ENCODE measurements around the gene CTNNA3.
"Not testable (repeated sequence)": the region's sequence is repeated elsewhere in the genome, so short reads cannot be mapped to it uniquely, and the experiment has no call there.

Gene CTNNA3

GRCh38 chr10:67246066-67246555, 449.9 kb downstream of the CTNNA3 start:
- no peak for DNase-seq (ENCODE audit: low read depth)

GRCh38 chr10:67242528-67242927, 453.5 kb downstream of the CTNNA3 start:
- DNase-seq (ENCODE audit: low read depth) = no peak

GRCh38 chr10:67241451-67241850, 454.5 kb downstream of the CTNNA3 start:
- DNase-seq (ENCODE audit: low read depth) = no peak

- no peak for DNase-seq (ENCODE audit: low read depth)
Observed at GRCh38 chr10:67239864-67240497, 456.0 kb downstream of the CTNNA3 start.

GRCh38 chr10:67230680-67231500, 465.1 kb downstream of the CTNNA3 start:
- not testable (repeated sequence) for DNase-seq (ENCODE audit: low read depth)

GRCh38 chr10:67225226-67225625, 470.8 kb downstream of the CTNNA3 start:
- DNase-seq (ENCODE audit: low read depth) = no peak

- DNase-seq (ENCODE audit: low read depth) = no peak
Observed at GRCh38 chr10:67224553-67224952, 471.4 kb downstream of the CTNNA3 start.

- DNase-seq (ENCODE audit: low read depth) = no peak
Observed at GRCh38 chr10:67222934-67223333, 473.1 kb downstream of the CTNNA3 start.

GRCh38 chr10:67221939-67222494, 474.0 kb downstream of the CTNNA3 start:
- no peak for DNase-seq (ENCODE audit: low read depth)

- DNase-seq (ENCODE audit: low read depth) = no peak
Observed at GRCh38 chr10:67211680-67212079, 484.3 kb downstream of the CTNNA3 start.

- not testable (repeated sequence) for DNase-seq (ENCODE audit: low read depth)
Observed at GRCh38 chr10:67207923-67208322, 488.1 kb downstream of the CTNNA3 start.

- peak; percentile 0 for DNase-seq (ENCODE audit: low read depth)
Observed at GRCh38 chr10:67200913-67201564, 495.0 kb downstream of the CTNNA3 start.

GRCh38 chr10:67175354-67175753, 520.6 kb downstream of the CTNNA3 start:
- no peak for DNase-seq (ENCODE audit: low read depth)

- DNase-seq (ENCODE audit: low read depth) = no peak
Observed at GRCh38 chr10:67173787-67174186, 522.2 kb downstream of the CTNNA3 start.

- DNase-seq (ENCODE audit: low read depth) = no peak
Observed at GRCh38 chr10:67171970-67172369, 524.0 kb downstream of the CTNNA3 start.

GRCh38 chr10:67156239-67156638, 539.8 kb downstream of the CTNNA3 start:
- DNase-seq (ENCODE audit: low read depth) = no peak

- DNase-seq (ENCODE audit: low read depth) = peak; percentile 0
Observed at GRCh38 chr10:67151471-67151870, 544.5 kb downstream of the CTNNA3 start.

GRCh38 chr10:67144530-67144929, 551.5 kb downstream of the CTNNA3 start:
- DNase-seq (ENCODE audit: low read depth) = no peak

GRCh38 chr10:67141300-67141699, 554.7 kb downstream of the CTNNA3 start:
- DNase-seq (ENCODE audit: low read depth) = no peak

- no peak for DNase-seq (ENCODE audit: low read depth)
Observed at GRCh38 chr10:67140641-67141040, 555.4 kb downstream of the CTNNA3 start.

- peak; percentile 1 for DNase-seq (ENCODE audit: low read depth)
Observed at GRCh38 chr10:67127441-67127840, 568.6 kb downstream of the CTNNA3 start.

- peak; percentile 46 for DNase-seq (ENCODE audit: low read depth)
Observed at GRCh38 chr10:67119651-67120050, 576.3 kb downstream of the CTNNA3 start.

Data from iris pigment epithelial cell (primary cell).